Parathyroid adenoma (tissue), 2 donors: ENCODE data around the gene TIGD6.

ENCODE experiments used
- H2AFZ ChIP-seq: fragments of 300-600 bp; sonication (generic); one replicate; pipeline ENCODE4 v1.7.0; 2017; ENCODE audit warnings: antibody characterized with exemption, mild to moderate bottlenecking
- H3K27ac ChIP-seq: fragments of 300-600 bp; sonication (generic); one replicate; pipeline ENCODE4 v1.7.0; 2017
- H3K27me3 ChIP-seq: fragments of 300-600 bp; sonication (generic); one replicate; pipeline ENCODE4 v1.7.0; 2017; ENCODE audit warnings: low read length; ENCODE audit not compliant: control insufficient read depth, insufficient read depth
- H3K36me3 ChIP-seq: fragments of 300-600 bp; sonication (generic); one replicate; pipeline ENCODE4 v1.7.0; 2017; ENCODE audit warnings: low read length; ENCODE audit not compliant: control insufficient read depth, insufficient read depth
- H3K4me1 ChIP-seq: fragments of 300-600 bp; sonication (generic); one replicate; pipeline ENCODE4 v1.7.0; 2017; ENCODE audit warnings: control low read depth
- H3K4me2 ChIP-seq: fragments of 300-600 bp; sonication (generic); one replicate; pipeline ENCODE4 v1.7.0; 2017; ENCODE audit warnings: low read length
- H3K4me3 ChIP-seq: fragments of 300-600 bp; sonication (generic); one replicate; pipeline ENCODE4 v1.7.0; 2017; ENCODE audit warnings: low read depth, low read length
- H3K79me2 ChIP-seq: fragments of 300-600 bp; sonication (generic); one replicate; pipeline ENCODE4 v1.7.0; 2017; ENCODE audit warnings: control low read depth
- H3K9ac ChIP-seq: fragments of 300-600 bp; sonication (generic); one replicate; pipeline ENCODE4 v1.7.0; 2017; ENCODE audit warnings: mild to moderate bottlenecking
- H3K9me3 ChIP-seq: fragments of 300-600 bp; sonication (generic); one replicate; pipeline ENCODE4 v1.7.0; 2017; ENCODE audit warnings: low read length; ENCODE audit not compliant: control insufficient read depth
- TF ChIP-seq, protein P1 (sequence below): fragments of 300-600 bp; sonication (generic); IDR thresholded peaks from one replicate; pipeline ENCODE4 v1.7.0; 2017; ENCODE audit warnings: antibody characterized with exemption, mild to moderate bottlenecking
- donor health status: primary hyperparathyroidism.

Gene TIGD6

DNA sequence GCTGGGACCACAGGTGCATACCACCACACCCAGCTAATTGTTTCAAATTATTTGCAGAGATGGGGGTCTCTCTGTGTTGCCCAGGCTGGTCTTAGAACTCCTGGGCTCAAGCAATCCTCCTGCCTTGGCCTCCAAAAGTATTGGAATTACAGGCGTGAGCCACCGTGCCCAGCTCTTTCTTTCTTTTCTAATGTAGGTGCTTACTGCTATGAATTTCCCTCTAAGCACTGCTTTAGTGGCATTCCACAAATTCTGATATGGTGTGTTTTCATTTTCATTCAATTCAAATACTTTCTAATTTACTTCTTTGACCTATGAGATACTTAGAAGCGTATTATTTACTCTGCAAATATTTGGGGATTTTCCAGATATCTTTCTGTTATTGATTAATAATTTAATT, 15.0 kb upstream of the TIGD6 start:
- H3K36me3 ChIP-seq = peaks cover 4% of the 10 kb centered on the region
- H3K9ac ChIP-seq = no peak overlapping the region
- TF ChIP-seq, protein P1, sequence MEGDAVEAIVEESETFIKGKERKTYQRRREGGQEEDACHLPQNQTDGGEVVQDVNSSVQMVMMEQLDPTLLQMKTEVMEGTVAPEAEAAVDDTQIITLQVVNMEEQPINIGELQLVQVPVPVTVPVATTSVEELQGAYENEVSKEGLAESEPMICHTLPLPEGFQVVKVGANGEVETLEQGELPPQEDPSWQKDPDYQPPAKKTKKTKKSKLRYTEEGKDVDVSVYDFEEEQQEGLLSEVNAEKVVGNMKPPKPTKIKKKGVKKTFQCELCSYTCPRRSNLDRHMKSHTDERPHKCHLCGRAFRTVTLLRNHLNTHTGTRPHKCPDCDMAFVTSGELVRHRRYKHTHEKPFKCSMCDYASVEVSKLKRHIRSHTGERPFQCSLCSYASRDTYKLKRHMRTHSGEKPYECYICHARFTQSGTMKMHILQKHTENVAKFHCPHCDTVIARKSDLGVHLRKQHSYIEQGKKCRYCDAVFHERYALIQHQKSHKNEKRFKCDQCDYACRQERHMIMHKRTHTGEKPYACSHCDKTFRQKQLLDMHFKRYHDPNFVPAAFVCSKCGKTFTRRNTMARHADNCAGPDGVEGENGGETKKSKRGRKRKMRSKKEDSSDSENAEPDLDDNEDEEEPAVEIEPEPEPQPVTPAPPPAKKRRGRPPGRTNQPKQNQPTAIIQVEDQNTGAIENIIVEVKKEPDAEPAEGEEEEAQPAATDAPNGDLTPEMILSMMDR = no peak
- H3K9me3 ChIP-seq = no peaks in the 10 kb centered on the region
- H3K27ac ChIP-seq = no peak overlapping the region
- no peaks in the 10 kb centered on the region for H3K27me3 ChIP-seq
- H3K4me1 ChIP-seq = no peaks in the 10 kb centered on the region
- H3K4me3 ChIP-seq = no peak overlapping the region
- peaks cover 43% of the 10 kb centered on the region for H3K79me2 ChIP-seq
- H3K4me2 ChIP-seq = no peak overlapping the region
- H2AFZ ChIP-seq = no peak overlapping the region

DNA sequence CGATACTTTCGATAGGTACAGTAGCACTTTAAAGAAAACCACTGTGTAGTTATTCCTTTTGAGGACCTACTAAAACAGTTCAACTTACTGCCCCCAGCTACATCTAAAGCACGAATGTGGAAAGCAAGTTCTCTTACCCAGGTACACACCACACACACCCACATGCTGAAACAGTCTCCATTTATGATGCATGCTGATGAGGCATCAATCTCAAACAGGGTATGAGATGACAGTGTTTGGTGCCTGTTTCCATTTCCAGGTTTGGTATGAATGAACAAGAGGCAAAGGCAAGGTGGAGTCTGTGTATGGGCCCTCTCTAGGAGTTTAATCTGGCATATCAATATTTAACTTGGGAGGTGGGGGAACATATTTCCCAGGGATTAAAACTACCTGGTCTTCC, 14.0 kb upstream of the TIGD6 start:
- Histone ChIP-seq H3K4me1 (peaks cover 1% of the 10 kb centered on the region), H3K4me3 (no peak overlapping the region), H3K4me2 (no peak overlapping the region), H3K9ac (no peak overlapping the region), H3K27ac (no peak overlapping the region), H2AFZ (no peak overlapping the region), H3K9me3 (no peaks in the 10 kb centered on the region), H3K27me3 (no peaks in the 10 kb centered on the region), H3K79me2 (peaks cover 43% of the 10 kb centered on the region), H3K36me3 (peaks cover 4% of the 10 kb centered on the region)
- TF ChIP-seq, protein P1 = no peak

DNA sequence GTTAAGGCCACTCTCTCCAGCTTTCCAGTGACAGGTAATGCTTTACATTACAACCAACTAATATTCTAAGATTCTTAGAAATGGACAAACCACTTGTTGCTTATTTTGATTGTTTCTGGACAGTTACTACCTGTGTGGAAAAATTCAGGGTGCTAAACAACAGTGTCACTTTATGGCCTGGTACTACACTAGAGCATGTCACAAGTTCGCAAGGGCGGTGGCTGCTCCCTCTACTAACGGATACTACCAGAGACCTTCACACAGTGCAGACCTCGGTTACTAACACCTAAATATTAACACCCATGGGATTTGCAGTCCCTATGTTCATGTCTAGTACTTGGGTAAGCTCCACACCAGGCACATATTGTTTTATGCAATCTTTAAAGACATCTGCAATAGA, 13.5 kb upstream of the TIGD6 start:
- Histone ChIP-seq H3K4me1 (peaks cover 6% of the 10 kb centered on the region), H3K79me2 (peaks cover 43% of the 10 kb centered on the region), H3K27ac (no peak overlapping the region), H3K4me3 (no peak overlapping the region), H3K9ac (no peak overlapping the region), H3K27me3 (no peaks in the 10 kb centered on the region), H3K4me2 (no peak overlapping the region), H3K36me3 (peaks cover 4% of the 10 kb centered on the region), H2AFZ (no peak overlapping the region), H3K9me3 (no peaks in the 10 kb centered on the region)
- TF ChIP-seq, protein P1 = no peak

DNA sequence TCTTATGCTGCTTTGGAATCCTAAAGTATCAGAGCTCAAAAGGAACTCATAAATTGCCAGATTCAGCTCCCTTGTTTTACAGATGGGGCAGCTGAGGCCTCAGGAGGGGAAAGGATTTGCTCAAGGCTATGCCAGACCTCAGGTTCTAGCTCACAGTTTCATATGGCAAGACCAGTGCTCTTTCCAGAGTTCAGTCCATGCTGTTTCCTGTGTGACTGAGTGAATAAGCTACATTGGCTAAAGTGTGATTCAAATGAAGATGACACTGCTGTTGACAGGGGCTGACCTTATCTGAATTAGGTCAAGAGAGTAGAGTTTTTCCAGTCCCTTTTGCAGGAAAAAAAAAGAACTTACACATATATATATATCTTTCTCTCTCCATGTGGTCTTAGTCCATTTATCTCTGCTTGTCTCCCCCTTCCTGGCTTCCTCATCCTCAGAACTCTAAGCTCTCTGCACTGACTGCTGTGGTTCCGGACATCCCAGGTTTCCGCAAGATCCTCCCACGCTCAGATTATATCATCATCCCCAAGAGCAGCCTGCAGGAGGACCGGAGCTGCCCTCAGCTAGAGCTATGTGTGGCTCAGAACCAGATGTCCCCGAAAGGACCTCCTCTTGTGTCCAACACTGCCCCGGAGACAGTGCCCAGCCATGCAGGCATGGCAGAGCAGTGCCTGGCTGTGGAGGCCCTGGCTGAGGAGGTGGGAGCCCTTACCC, 9.4 kb upstream of the TIGD6 start:
- Histone ChIP-seq H3K4me3 (peak overlapping the region; percentile 31), H3K27me3 (no peaks in the 10 kb centered on the region), H3K79me2 (peaks cover 19% of the 10 kb centered on the region), H3K9me3 (no peaks in the 10 kb centered on the region), H2AFZ (no peak overlapping the region), H3K4me1 (peaks cover 16% of the 10 kb centered on the region), H3K27ac (peak overlapping the region; percentile 2), H3K36me3 (no peaks in the 10 kb centered on the region), H3K4me2 (peak overlapping the region; percentile 16), H3K9ac (no peak overlapping the region)
- TF ChIP-seq, protein P1 = no peak

DNA sequence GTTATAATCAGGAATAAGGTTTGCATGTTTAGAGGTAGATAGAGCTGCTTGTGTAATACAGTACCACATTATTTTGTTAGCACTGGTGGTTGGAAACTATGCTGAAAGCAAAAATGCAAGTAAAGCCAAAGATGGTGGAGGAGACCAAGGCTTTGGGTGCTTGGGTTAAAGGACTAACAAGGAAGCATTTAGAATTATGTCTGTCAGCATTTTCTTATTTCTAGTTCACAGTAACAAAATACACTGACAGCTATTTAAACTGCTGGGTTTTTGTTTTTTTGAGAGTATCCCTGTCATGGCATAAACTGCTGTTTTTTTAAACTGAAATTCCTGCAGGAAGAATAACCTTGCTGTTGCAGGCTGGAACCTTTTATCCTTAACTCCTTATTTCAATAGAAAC, 6.6 kb upstream of the TIGD6 start:
- no peaks in the 10 kb centered on the region for H3K9me3 ChIP-seq
- H3K9ac ChIP-seq = no peak overlapping the region
- no peaks in the 10 kb centered on the region for H3K36me3 ChIP-seq
- H2AFZ ChIP-seq = no peak overlapping the region
- TF ChIP-seq, protein P1 = no peak
- peak overlapping the region; percentile 41 for H3K4me3 ChIP-seq
- H3K79me2 ChIP-seq = peaks cover 12% of the 10 kb centered on the region
- H3K27me3 ChIP-seq = no peaks in the 10 kb centered on the region
- peak overlapping the region; percentile 34 for H3K4me2 ChIP-seq
- peak overlapping the region; percentile 6 for H3K27ac ChIP-seq
- peaks cover 19% of the 10 kb centered on the region for H3K4me1 ChIP-seq
